ENCODE measurements around the gene OR10AD1. TPM values are rescaled to one million over a fixed set of nuclear protein-coding genes. Genes with fewer than 3 reads are reported as not detected.
"Not testable (repeated sequence)": the region's sequence is repeated elsewhere in the genome, so short reads cannot be mapped to it uniquely, and the experiment has no call there.

Gene OR10AD1
- polyA plus RNA-seq, 1 donor (not counting 4 experiments of a cell fraction or from before 2014, with no cell fraction given), result not detected

DNA sequence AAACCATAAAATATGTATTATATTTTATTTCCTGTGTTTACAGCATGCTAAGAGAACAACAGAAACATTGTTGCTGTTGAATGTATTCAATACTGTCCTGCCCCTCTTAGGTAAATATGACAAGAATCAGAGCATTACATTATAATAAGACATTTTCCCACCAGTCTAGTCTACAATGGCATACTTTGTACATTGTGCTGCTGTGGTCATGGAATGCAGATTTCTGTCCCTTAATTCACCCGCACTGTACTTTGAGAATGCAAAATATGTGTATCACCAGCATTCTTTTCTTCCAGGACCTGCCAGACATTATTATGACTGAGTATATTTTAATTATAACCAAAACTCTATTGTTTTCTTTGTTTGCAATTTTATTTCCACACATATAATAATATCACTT, 16.5 kb upstream of the OR10AD1 start:
- no peaks in the 10 kb centered on the region for H3K36me3 ChIP-seq (ENCODE audit: control insufficient read depth in 2 of 2, extremely low read depth in 1 of 2, insufficient read depth in 2 of 2, low read length in 2 of 2)
- no peaks in the 10 kb centered on the region for H4K20me1 ChIP-seq (ENCODE audit: control insufficient read depth, extremely low read depth, insufficient read depth, low read length)
- no peaks in the 10 kb centered on the region for H3K27me3 ChIP-seq (ENCODE audit: control insufficient read depth, extremely low read depth, insufficient read depth, low read length)
- no peak overlapping the region for H3K4me3 ChIP-seq (ENCODE audit: control insufficient read depth in 2 of 3, extremely low read depth in 1 of 3, insufficient read depth in 2 of 3, low read depth in 1 of 3, low read length in 3 of 3)
- H2AFZ ChIP-seq (ENCODE audit: control insufficient read depth, low read length), result no peak overlapping the region
- FAIRE-seq, result no peak
- H3K4me2 ChIP-seq (ENCODE audit: control insufficient read depth, extremely low read depth, insufficient read depth, low read depth, low read length), result no peak overlapping the region
- H3K4me1 ChIP-seq (ENCODE audit: control insufficient read depth, extremely low read depth, insufficient read depth, low read length), result no peaks in the 10 kb centered on the region
- no peak for DNase-seq (ENCODE audit: low read depth, low spot score)
- no peaks in the 10 kb centered on the region for H3K79me2 ChIP-seq (ENCODE audit: control insufficient read depth, insufficient read depth, low read length)
- no peaks in the 10 kb centered on the region for H3K9me1 ChIP-seq (ENCODE audit: control insufficient read depth, extremely low read depth, insufficient read depth, low read length)
- H3K27ac ChIP-seq (ENCODE audit: control insufficient read depth, insufficient read depth, low read length), result no peak overlapping the region
- TF ChIP-seq EZH2 (IDR thresholded peaks at IDR 0.05; ENCODE audit: low read length), result no peak
- TF ChIP-seq, protein P1, sequence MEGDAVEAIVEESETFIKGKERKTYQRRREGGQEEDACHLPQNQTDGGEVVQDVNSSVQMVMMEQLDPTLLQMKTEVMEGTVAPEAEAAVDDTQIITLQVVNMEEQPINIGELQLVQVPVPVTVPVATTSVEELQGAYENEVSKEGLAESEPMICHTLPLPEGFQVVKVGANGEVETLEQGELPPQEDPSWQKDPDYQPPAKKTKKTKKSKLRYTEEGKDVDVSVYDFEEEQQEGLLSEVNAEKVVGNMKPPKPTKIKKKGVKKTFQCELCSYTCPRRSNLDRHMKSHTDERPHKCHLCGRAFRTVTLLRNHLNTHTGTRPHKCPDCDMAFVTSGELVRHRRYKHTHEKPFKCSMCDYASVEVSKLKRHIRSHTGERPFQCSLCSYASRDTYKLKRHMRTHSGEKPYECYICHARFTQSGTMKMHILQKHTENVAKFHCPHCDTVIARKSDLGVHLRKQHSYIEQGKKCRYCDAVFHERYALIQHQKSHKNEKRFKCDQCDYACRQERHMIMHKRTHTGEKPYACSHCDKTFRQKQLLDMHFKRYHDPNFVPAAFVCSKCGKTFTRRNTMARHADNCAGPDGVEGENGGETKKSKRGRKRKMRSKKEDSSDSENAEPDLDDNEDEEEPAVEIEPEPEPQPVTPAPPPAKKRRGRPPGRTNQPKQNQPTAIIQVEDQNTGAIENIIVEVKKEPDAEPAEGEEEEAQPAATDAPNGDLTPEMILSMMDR (optimal IDR thresholded peaks at IDR 0.05 in 1 of 3, IDR thresholded peaks at IDR 0.05 in 1 of 3, conservative IDR thresholded peaks at IDR 0.05 in 1 of 3; ENCODE audit: extremely low read depth in 1 of 3, insufficient read depth in 2 of 3, low read length in 3 of 3), result no peak
- H3K9me3 ChIP-seq (ENCODE audit: control insufficient read depth, low read depth, low read length), result no peaks in the 10 kb centered on the region
- dilution Hi-C loops (cut with MboI; ENCODE audit: extremely low pct_ligation_motif_present, low sequenced_read_pairs), result no loop called here
- H3K9ac ChIP-seq (ENCODE audit: control insufficient read depth, extremely low read depth, insufficient read depth, low read length), result no peak overlapping the region

DNA sequence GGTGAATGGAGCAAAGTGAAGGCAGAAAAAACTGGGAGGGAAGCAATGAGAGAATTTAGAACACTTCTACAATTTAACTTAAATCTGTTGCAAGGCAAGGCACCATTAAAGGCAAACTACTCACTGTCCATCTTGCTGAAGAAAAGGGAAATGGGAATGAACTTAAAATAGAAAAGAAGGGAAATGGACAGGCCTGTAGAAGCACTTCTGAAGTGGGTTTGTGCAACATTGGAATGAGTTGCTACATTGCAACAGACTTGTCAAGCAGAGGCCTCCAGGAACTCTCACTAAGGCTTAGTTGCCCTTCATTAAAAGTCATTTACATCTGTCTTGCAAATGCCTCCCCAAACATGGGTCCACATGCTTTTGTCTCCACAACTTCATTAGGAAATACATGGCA, 13.7 kb upstream of the OR10AD1 start:
- no peaks in the 10 kb centered on the region for H3K9me3 ChIP-seq (ENCODE audit: control insufficient read depth, low read depth, low read length)
- H3K27me3 ChIP-seq (ENCODE audit: control insufficient read depth, extremely low read depth, insufficient read depth, low read length), result peaks cover 8% of the 10 kb centered on the region
- H3K36me3 ChIP-seq (ENCODE audit: control insufficient read depth in 2 of 2, extremely low read depth in 1 of 2, insufficient read depth in 2 of 2, low read length in 2 of 2), result no peaks in the 10 kb centered on the region
- no peak overlapping the region for H3K27ac ChIP-seq (ENCODE audit: control insufficient read depth, insufficient read depth, low read length)
- DNase-seq (ENCODE audit: low read depth, low spot score) (no peak), FAIRE-seq (no peak)
- no peaks in the 10 kb centered on the region for H3K9me1 ChIP-seq (ENCODE audit: control insufficient read depth, extremely low read depth, insufficient read depth, low read length)
- dilution Hi-C loops (cut with MboI; ENCODE audit: extremely low pct_ligation_motif_present, low sequenced_read_pairs), result no loop called here
- H3K79me2 ChIP-seq (ENCODE audit: control insufficient read depth, insufficient read depth, low read length), result no peaks in the 10 kb centered on the region
- no peaks in the 10 kb centered on the region for H4K20me1 ChIP-seq (ENCODE audit: control insufficient read depth, extremely low read depth, insufficient read depth, low read length)
- H3K4me2 ChIP-seq (ENCODE audit: control insufficient read depth, extremely low read depth, insufficient read depth, low read depth, low read length), result no peak overlapping the region
- H3K4me1 ChIP-seq (ENCODE audit: control insufficient read depth, extremely low read depth, insufficient read depth, low read length), result no peaks in the 10 kb centered on the region
- H3K4me3 ChIP-seq (ENCODE audit: control insufficient read depth in 2 of 3, extremely low read depth in 1 of 3, insufficient read depth in 2 of 3, low read depth in 1 of 3, low read length in 3 of 3), result no peak overlapping the region
- H2AFZ ChIP-seq (ENCODE audit: control insufficient read depth, low read length), result no peak overlapping the region
- H3K9ac ChIP-seq (ENCODE audit: control insufficient read depth, extremely low read depth, insufficient read depth, low read length), result no peak overlapping the region
- TF ChIP-seq, protein P1 (optimal IDR thresholded peaks at IDR 0.05 in 1 of 3, IDR thresholded peaks at IDR 0.05 in 1 of 3, conservative IDR thresholded peaks at IDR 0.05 in 1 of 3; ENCODE audit: extremely low read depth in 1 of 3, insufficient read depth in 2 of 3, low read length in 3 of 3), result no peak
- no peak for TF ChIP-seq EZH2 (IDR thresholded peaks at IDR 0.05; ENCODE audit: low read length)

DNA sequence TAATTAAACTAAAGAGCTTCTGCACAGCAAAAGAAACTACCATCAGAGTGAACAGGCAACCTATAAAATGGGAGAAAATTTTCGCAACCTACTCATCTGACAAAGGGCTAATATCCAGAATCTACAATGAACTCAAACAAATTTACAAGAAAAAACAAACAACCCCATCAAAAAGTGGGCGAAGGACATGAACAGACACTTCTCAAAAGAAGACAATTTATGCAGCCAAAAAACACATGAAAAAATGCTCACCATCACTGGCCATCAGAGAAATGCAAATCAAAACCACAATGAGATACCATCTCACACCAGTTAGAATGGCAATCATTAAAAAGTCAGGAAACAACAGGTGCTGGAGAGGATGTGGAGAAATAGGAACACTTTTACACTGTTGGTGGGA, 6.4 kb upstream of the OR10AD1 start:
- FAIRE-seq; H3K79me2 ChIP-seq (ENCODE audit: control insufficient read depth, insufficient read depth, low read length); H3K27me3 ChIP-seq (ENCODE audit: control insufficient read depth, extremely low read depth, insufficient read depth, low read length); H3K27ac ChIP-seq (ENCODE audit: control insufficient read depth, insufficient read depth, low read length); H3K9me3 ChIP-seq (ENCODE audit: control insufficient read depth, low read depth, low read length); H3K4me3 ChIP-seq (ENCODE audit: control insufficient read depth in 2 of 3, extremely low read depth in 1 of 3, insufficient read depth in 2 of 3, low read depth in 1 of 3, low read length in 3 of 3); H3K9ac ChIP-seq (ENCODE audit: control insufficient read depth, extremely low read depth, insufficient read depth, low read length); H4K20me1 ChIP-seq (ENCODE audit: control insufficient read depth, extremely low read depth, insufficient read depth, low read length); H3K4me2 ChIP-seq (ENCODE audit: control insufficient read depth, extremely low read depth, insufficient read depth, low read depth, low read length); dilution Hi-C loops (cut with MboI; ENCODE audit: extremely low pct_ligation_motif_present, low sequenced_read_pairs); H3K4me1 ChIP-seq (ENCODE audit: control insufficient read depth, extremely low read depth, insufficient read depth, low read length); DNase-seq (ENCODE audit: low read depth, low spot score); H3K9me1 ChIP-seq (ENCODE audit: control insufficient read depth, extremely low read depth, insufficient read depth, low read length); H3K36me3 ChIP-seq (ENCODE audit: control insufficient read depth in 2 of 2, extremely low read depth in 1 of 2, insufficient read depth in 2 of 2, low read length in 2 of 2); H2AFZ ChIP-seq (ENCODE audit: control insufficient read depth, low read length): not testable (repeated sequence)

All from keratinocyte (primary cell).